ENCODE results near the gene KLHL14.

- TF ChIP-seq CTCF (IDR thresholded peaks at IDR 0.05) (no peak), POLR2A (IDR thresholded peaks at IDR 0.05) (no peak), EP300 (IDR thresholded peaks at IDR 0.05) (no peak)
These were observed 65.2 kb downstream of the KLHL14 start for GRCh38 chr18:32707586-32707985.

Measured in ovary (tissue), 3 donors.